ENCODE data around the gene CD3G.
"Not testable (repeated sequence)": the region's sequence is repeated elsewhere in the genome, so short reads cannot be mapped to it uniquely, and the experiment has no call there.

Gene CD3G

GRCh38 chr11:118379497-118379896 is 35.4 kb downstream of the CD3G start:
- no peak for DNase-seq (ENCODE audit: low read depth)

- DNase-seq (ENCODE audit: low read depth): peak; percentile 81
Measured at GRCh38 chr11:118380571-118380970, 36.4 kb downstream of the CD3G start.

- DNase-seq (ENCODE audit: low read depth): no peak
Measured at GRCh38 chr11:118382954-118383353, 38.8 kb downstream of the CD3G start.

- no peak for DNase-seq (ENCODE audit: low read depth)
Measured at GRCh38 chr11:118383657-118384056, 39.5 kb downstream of the CD3G start.

GRCh38 chr11:118396097-118396501 is 52.0 kb downstream of the CD3G start:
- no peak for DNase-seq (ENCODE audit: low read depth)

GRCh38 chr11:118397448-118397847 is 53.3 kb downstream of the CD3G start:
- no peak for DNase-seq (ENCODE audit: low read depth)

- peak; percentile 31 for DNase-seq (ENCODE audit: low read depth)
Measured at GRCh38 chr11:118398791-118399559, 54.8 kb downstream of the CD3G start.

- peak; percentile 85 for DNase-seq (ENCODE audit: low read depth)
Measured at GRCh38 chr11:118401151-118401879, 57.2 kb downstream of the CD3G start, which contains the start of gene ATP5MG. Gene ATP5MG, plus strand, starts transcription at chr11:118401606. Its CDS starts 60 bp downstream, at chr11:118401666.

GRCh38 chr11:118401880-118402590 is 57.9 kb downstream of the CD3G start:
- peak; percentile 98 for DNase-seq (ENCODE audit: low read depth)

GRCh38 chr11:118402594-118402993 is 58.5 kb downstream of the CD3G start:
- DNase-seq (ENCODE audit: low read depth): not testable (repeated sequence)
